Transverse colon (tissue), 4 donors: Measurements from ENCODE around the gene USP6NL. TPM values are rescaled to one million over a fixed set of nuclear protein-coding genes. Genes with fewer than 3 reads are reported as not detected.

ENCODE experiments used
- DNase-seq: peaks from one replicate; pipeline ENCODE4 v3.0.0-alpha.2; 2019
- H3K27ac ChIP-seq, 4 donors: fragments of 200-600 bp; sonication (generic); 2 replicates each; pipeline ENCODE4 v1.5.1; 2016 to 2018; ENCODE audit warnings: inconsistent platforms in 4 of 4
- H3K27me3 ChIP-seq: fragments of 200-600 bp; sonication (generic); 2 replicates; pipeline ENCODE4 v1.5.1; 2017; ENCODE audit warnings: inconsistent platforms
- H3K36me3 ChIP-seq, 4 donors: fragments of 200-600 bp; sonication (generic); 2 replicates each; pipeline ENCODE4 v1.5.1; 2017 to 2019; ENCODE audit warnings: inconsistent platforms in 4 of 4
- H3K4me1 ChIP-seq, 4 donors: fragments of 200-600 bp; sonication (generic); 2 replicates each; pipeline ENCODE4 v1.5.1; 2017 to 2020; ENCODE audit warnings: inconsistent platforms in 4 of 4
- H3K4me3 ChIP-seq, 4 donors: fragments of 200-600 bp; sonication (generic); 1 replicate in 1 of 4; 2 replicates in 3 of 4; pipeline versions ENCODE4 v1.5.1 to v1.6.1; 2017 to 2019; ENCODE audit warnings: inconsistent platforms in 4 of 4
- H3K9me3 ChIP-seq, 2 donors: fragments of 200-600 bp; sonication (generic); 2 replicates each; pipeline ENCODE4 v1.5.1; 2017 to 2019; ENCODE audit warnings: inconsistent platforms in 2 of 2
- EP300 ChIP-seq: sonication (generic); formaldehyde crosslinking; IDR thresholded peaks from one replicate; pipeline ENCODE4 v1.6.1; 2017; ENCODE audit warnings: antibody characterized with exemption, low read depth
- POLR2A ChIP-seq: fragments of 450-650 bp; IDR thresholded peaks from one replicate; pipeline ENCODE4 v1.6.1; 2016; ENCODE audit warnings: antibody characterized with exemption, mild to moderate bottlenecking, moderate library complexity
- POLR2AphosphoS5 ChIP-seq, 3 donors: sonication (generic); formaldehyde crosslinking; IDR thresholded peaks; one replicate each; pipeline ENCODE4 v1.6.1; 2016; ENCODE audit warnings: antibody characterized with exemption in 3 of 3
- WGBS, 2 donors: methylation state at CpG; one replicate each; pipeline ENCODE4 v1.1.5; 2018; ENCODE audit warnings: low coverage in 1 of 2; 5-methylcytosine and 5-hydroxymethylcytosine counted together
- in situ Hi-C, 4 donors: fragments of 200-750 bp; cut with MboI; loops; one replicate each; pipeline versions ENCODE4 v1.15.0 to v1.15.1; 2017; ENCODE audit warnings: low sequenced_read_pairs in 3 of 4, low pct_ligation_motif_present in 1 of 4, low pct_unique_long_range_greater_than_20kb in 1 of 4
- intact Hi-C: fragments of 100-400 bp; cut with DNase I; formaldehyde crosslinking; loops from one replicate; pipeline ENCODE4 v1.15.1; 2023; ENCODE audit warnings: low total_unique reads
- total RNA-seq, 4 donors: library from RNA; depleted of rRNA; stranded (reverse); fragments of >200 nt; gene quantifications; one replicate each; pipeline ENCODE4 v1.1.0, GENCODE V29; 2016
- TF ChIP-seq, protein P1 (sequence below), 5 experiments: fragments of 200-600 bp in 3 of 5; fragments of 450-650 bp in 2 of 5; sonication (generic) in 3 of 5; IDR thresholded peaks; 1 replicate in 2 of 5; 2 replicates in 3 of 5; pipeline ENCODE4 v1.5.1; 2016 to 2017; ENCODE audit warnings: antibody characterized with exemption in 5 of 5, inconsistent platforms in 3 of 5, mild to moderate bottlenecking in 2 of 5, moderate library complexity in 1 of 5

The USP6NL gene
- total RNA-seq, 4 donors from 2014 or later = 17.3 to 45.8 (median 26.6) TPM

- Histone ChIP-seq H3K27me3 (no peaks in the 10 kb centered on the region), H3K4me3 (no peak overlapping the region), H3K27ac (no peak overlapping the region), H3K36me3 (peaks cover 0 to 20% (median 4%) of the 10 kb centered on the region in 4 donors), H3K9me3 (no peaks in the 10 kb centered on the region), H3K4me1 (no peaks in the 10 kb centered on the region)
- 100% methylated on average over 1 to 6 of the region's 6 CpGs for WGBS, 2 donors
- no peak for DNase-seq
- in situ Hi-C loops (no loop called here), intact Hi-C loops (no loop called here)
- no peak for TF ChIP-seq POLR2A
- TF ChIP-seq, protein P1, sequence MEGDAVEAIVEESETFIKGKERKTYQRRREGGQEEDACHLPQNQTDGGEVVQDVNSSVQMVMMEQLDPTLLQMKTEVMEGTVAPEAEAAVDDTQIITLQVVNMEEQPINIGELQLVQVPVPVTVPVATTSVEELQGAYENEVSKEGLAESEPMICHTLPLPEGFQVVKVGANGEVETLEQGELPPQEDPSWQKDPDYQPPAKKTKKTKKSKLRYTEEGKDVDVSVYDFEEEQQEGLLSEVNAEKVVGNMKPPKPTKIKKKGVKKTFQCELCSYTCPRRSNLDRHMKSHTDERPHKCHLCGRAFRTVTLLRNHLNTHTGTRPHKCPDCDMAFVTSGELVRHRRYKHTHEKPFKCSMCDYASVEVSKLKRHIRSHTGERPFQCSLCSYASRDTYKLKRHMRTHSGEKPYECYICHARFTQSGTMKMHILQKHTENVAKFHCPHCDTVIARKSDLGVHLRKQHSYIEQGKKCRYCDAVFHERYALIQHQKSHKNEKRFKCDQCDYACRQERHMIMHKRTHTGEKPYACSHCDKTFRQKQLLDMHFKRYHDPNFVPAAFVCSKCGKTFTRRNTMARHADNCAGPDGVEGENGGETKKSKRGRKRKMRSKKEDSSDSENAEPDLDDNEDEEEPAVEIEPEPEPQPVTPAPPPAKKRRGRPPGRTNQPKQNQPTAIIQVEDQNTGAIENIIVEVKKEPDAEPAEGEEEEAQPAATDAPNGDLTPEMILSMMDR (IDR thresholded peaks at IDR 0.05) = no peak
- no peak for TF ChIP-seq EP300
- TF ChIP-seq POLR2AphosphoS5 (IDR thresholded peaks at IDR 0.05) = no peak
Measured at GRCh38 chr10:11493646-11494045, 117.8 kb downstream of the USP6NL start.

- in situ Hi-C loops (no loop called here), intact Hi-C loops (no loop called here)
- H3K27ac ChIP-seq = no peak overlapping the region
- WGBS, 2 donors = 81% methylated on average over 2 of the region's 2 CpGs; no CpG with 5 or more reads in 1 of the 2 donors
- H3K27me3 ChIP-seq = no peaks in the 10 kb centered on the region
- H3K4me3 ChIP-seq = no peak overlapping the region
- no peaks in the 10 kb centered on the region for H3K9me3 ChIP-seq
- H3K4me1 ChIP-seq = no peaks in the 10 kb centered on the region
- TF ChIP-seq EP300 (no peak), POLR2AphosphoS5 (IDR thresholded peaks at IDR 0.05) (no peak), POLR2A (no peak)
- TF ChIP-seq, protein P1 (IDR thresholded peaks at IDR 0.05) = no peak
- H3K36me3 ChIP-seq = peaks cover 0 to 20% (median 4%) of the 10 kb centered on the region in 4 donors
- no peak for DNase-seq
Measured at GRCh38 chr10:11491087-11491486, 120.4 kb downstream of the USP6NL start.

DNA sequence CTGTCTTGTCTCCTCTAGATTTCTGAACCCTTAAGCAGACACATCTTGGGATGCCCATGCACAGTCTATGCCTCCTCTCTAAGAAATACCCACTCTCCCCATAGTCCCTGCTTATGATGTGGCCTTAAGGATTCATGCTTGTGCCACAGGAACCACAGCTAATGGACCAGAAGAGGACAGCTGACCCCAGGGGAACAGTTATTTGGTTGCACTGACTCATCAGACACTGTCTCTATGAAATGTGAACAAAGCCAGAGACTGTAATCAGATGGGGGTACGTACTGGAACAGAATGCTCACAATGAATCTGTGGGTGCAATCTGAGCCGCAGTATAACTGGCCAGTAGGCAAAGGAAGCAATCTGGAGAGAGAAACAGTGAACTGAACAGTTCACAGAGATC, 121.9 kb downstream of the USP6NL start:
- Histone ChIP-seq H3K27ac (no peak overlapping the region), H3K36me3 (peaks cover 0 to 31% (median 6%) of the 10 kb centered on the region in 4 donors), H3K4me3 (no peak overlapping the region), H3K4me1 (no peaks in the 10 kb centered on the region), H3K27me3 (no peaks in the 10 kb centered on the region), H3K9me3 (no peaks in the 10 kb centered on the region)
- DNase-seq = no peak
- TF ChIP-seq EP300 (no peak), POLR2A (no peak), POLR2AphosphoS5 (IDR thresholded peaks at IDR 0.05) (no peak)
- TF ChIP-seq, protein P1 (IDR thresholded peaks at IDR 0.05) = no peak
- in situ Hi-C loops (no loop called here), intact Hi-C loops (no loop called here)
- WGBS, 2 donors = 93 to 100% methylated on average over 2 of the region's 2 CpGs

DNA sequence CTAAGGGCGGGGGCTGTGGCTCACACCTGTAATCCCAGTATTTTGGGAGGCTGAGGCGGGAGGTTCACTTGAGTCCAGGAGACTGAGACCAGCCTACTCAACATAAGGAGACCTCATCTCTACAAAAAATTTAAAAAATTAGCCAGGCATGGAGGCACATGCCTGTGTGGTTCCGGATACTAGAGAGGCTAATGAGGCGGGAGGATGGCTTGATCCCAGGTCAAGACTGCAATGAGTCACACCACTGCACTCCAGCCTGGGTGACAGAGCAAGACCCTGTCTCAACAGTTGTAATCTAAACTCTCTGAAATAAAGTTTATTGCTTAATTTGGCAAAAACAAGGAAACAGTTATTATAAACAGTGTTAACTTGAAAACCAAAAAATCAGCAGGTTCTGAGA, 123.3 kb downstream of the USP6NL start:
- DNase-seq = no peak
- TF ChIP-seq EP300 = no peak
- no peak for TF ChIP-seq POLR2AphosphoS5 (IDR thresholded peaks at IDR 0.05)
- TF ChIP-seq POLR2A = no peak
- TF ChIP-seq, protein P1 (IDR thresholded peaks at IDR 0.05) = no peak
- H3K36me3 ChIP-seq = peaks cover 0 to 21% (median 6%) of the 10 kb centered on the region in 4 donors
- no peak overlapping the region for H3K4me3 ChIP-seq
- 82 to 89% methylated on average over 4 of the region's 4 CpGs for WGBS, 2 donors
- H3K27me3 ChIP-seq = no peaks in the 10 kb centered on the region
- no peak overlapping the region for H3K27ac ChIP-seq
- in situ Hi-C loops (no loop called here), intact Hi-C loops (no loop called here)
- H3K9me3 ChIP-seq = no peaks in the 10 kb centered on the region
- H3K4me1 ChIP-seq = no peaks in the 10 kb centered on the region
